ENCODE measurements around the gene MTOR. TPM values are rescaled to one million over a fixed set of nuclear protein-coding genes. Genes with fewer than 3 reads are reported as not detected.

The MTOR gene
- total RNA-seq, 1 donor from 2014 or later = 54.4 TPM

- H3K9me3 Mint-ChIP-seq = peaks cover under 1% of the 10 kb centered on the region
- intact Hi-C loops (cut with micrococcal nuclease) = no loop called here
- H3K36me3 Mint-ChIP-seq (ENCODE audit: low read depth) = peaks cover 63% of the 10 kb centered on the region
- H3K27ac Mint-ChIP-seq = no peak overlapping the region
- no peak for DNase-seq
- H3K27me3 Mint-ChIP-seq = no peaks in the 10 kb centered on the region
- H3K4me3 Mint-ChIP-seq = no peak overlapping the region
- peaks cover 45% of the 10 kb centered on the region for H3K4me1 Mint-ChIP-seq
These were observed 26.7 kb upstream of the MTOR start for GRCh38 chr1:11289064-11289463.

DNA sequence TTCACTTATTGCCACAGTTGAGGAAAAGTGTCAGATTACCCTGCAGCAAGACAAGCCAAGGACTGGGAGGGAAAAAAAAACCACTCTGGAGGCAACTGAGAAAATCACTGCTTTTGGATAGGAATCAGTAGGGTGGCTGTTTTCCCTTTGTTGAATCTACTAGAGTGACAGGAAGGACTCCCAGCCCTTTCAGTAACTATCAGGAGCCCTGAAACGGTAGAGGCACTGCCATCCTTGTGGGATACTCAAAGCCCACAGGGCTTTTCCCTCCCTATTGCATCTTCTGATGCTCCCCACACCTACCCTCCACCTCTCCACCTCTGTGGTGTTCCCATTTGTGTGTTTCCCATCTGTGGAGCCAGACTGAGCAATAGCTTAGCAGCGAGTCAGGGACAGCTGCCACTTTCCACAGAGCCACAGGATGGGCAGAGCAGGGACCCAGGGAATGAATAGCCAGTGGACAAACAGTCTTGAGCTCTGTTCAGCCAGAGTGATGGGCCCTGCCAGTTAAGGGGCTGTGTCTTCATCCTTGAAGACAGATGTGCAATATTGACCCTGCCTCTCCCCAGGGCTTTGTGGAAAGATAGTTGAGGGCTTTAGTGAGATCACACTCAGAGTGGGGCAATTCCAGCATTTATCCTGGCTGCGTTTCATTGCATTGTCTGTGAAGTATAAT is 24.5 kb upstream of the MTOR start:
- intact Hi-C loops (cut with micrococcal nuclease) = no loop called here
- peaks cover 52% of the 10 kb centered on the region for H3K4me1 Mint-ChIP-seq
- no peak overlapping the region for H3K27ac Mint-ChIP-seq
- no peaks in the 10 kb centered on the region for H3K27me3 Mint-ChIP-seq
- H3K4me3 Mint-ChIP-seq = no peak overlapping the region
- peaks cover 63% of the 10 kb centered on the region for H3K36me3 Mint-ChIP-seq (ENCODE audit: low read depth)
- H3K9me3 Mint-ChIP-seq = peaks cover 4% of the 10 kb centered on the region
- DNase-seq = no peak

- no peak overlapping the region for H3K4me3 Mint-ChIP-seq
- H3K27ac Mint-ChIP-seq = peak overlapping the region; percentile 59
- H3K27me3 Mint-ChIP-seq = no peaks in the 10 kb centered on the region
- DNase-seq = no peak
- intact Hi-C loops (cut with micrococcal nuclease) = no loop called here
- peaks cover 66% of the 10 kb centered on the region for H3K36me3 Mint-ChIP-seq (ENCODE audit: low read depth)
- H3K9me3 Mint-ChIP-seq = peaks cover 4% of the 10 kb centered on the region
- peaks cover 56% of the 10 kb centered on the region for H3K4me1 Mint-ChIP-seq
These were observed 23.8 kb upstream of the MTOR start for GRCh38 chr1:11285883-11286734.

DNA sequence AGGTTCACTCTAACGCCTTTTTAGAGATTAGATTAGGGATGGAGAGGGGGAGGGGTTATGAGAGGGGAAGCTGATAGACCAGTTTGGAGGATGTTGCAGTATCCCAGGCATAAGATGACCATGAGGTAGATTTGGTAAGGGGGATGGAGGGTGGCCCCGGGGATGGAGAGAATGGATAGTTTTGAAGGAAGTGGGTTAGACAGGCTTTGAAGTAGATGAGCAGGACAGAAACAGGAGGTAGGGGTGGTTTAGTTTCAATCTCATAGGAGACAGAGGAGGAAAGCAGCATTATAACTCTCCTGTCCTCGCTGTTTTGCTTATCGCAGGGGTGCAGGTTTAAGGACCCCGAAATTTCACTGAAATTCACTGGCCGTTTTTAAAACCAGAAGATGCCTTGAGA is 22.4 kb upstream of the MTOR start:
- Mint-ChIP-seq H3K36me3 (ENCODE audit: low read depth) (peaks cover 70% of the 10 kb centered on the region), H3K4me3 (peak overlapping the region; percentile 61), H3K4me1 (peaks cover 61% of the 10 kb centered on the region), H3K27ac (peak overlapping the region; percentile 60), H3K9me3 (peaks cover 4% of the 10 kb centered on the region), H3K27me3 (no peaks in the 10 kb centered on the region)
- DNase-seq = no peak
- intact Hi-C loops (cut with micrococcal nuclease) = no loop called here

DNA sequence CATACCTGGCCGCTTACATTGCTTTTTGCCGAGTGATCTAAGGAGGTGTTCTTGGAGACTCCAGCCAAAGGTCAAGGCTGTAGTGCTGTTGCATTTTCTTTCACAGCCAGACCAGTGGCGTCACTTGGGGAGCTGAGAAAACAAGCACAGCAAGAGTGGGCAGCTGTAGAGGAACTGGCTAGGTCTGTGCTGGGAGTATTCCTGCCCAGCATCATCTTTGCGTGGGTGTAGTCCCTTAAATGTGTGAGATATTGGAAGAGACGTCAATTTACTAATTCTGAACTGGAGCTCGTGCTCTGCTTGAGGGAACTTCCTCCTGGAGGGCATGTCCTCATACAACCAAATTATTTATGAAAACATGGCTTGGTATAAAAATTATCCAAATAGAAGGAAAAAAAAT is 20.8 kb upstream of the MTOR start:
- Mint-ChIP-seq H3K9me3 (peaks cover 4% of the 10 kb centered on the region), H3K36me3 (ENCODE audit: low read depth) (peaks cover 74% of the 10 kb centered on the region), H3K27ac (no peak overlapping the region), H3K4me1 (peaks cover 65% of the 10 kb centered on the region), H3K27me3 (no peaks in the 10 kb centered on the region), H3K4me3 (no peak overlapping the region)
- no peak for DNase-seq
- intact Hi-C loops (cut with micrococcal nuclease) = no loop called here

- intact Hi-C loops (cut with micrococcal nuclease) = no loop called here
- Mint-ChIP-seq H3K4me3 (peak overlapping the region; percentile 53), H3K36me3 (ENCODE audit: low read depth) (peaks cover 76% of the 10 kb centered on the region), H3K9me3 (peaks cover 4% of the 10 kb centered on the region), H3K4me1 (peaks cover 70% of the 10 kb centered on the region), H3K27ac (peak overlapping the region; percentile 66), H3K27me3 (no peaks in the 10 kb centered on the region)
- DNase-seq = no peak
These were observed 19.4 kb upstream of the MTOR start for GRCh38 chr1:11281518-11282331.

GRCh38 chr1:11280719-11281376 is 18.5 kb upstream of the MTOR start:
- H3K36me3 Mint-ChIP-seq (ENCODE audit: low read depth) = peaks cover 74% of the 10 kb centered on the region
- intact Hi-C loops (cut with micrococcal nuclease) = no loop called here
- H3K27me3 Mint-ChIP-seq = no peaks in the 10 kb centered on the region
- H3K4me3 Mint-ChIP-seq = peak overlapping the region; percentile 53
- H3K27ac Mint-ChIP-seq = peak overlapping the region; percentile 66
- DNase-seq = peak; percentile 73
- peaks cover 70% of the 10 kb centered on the region for H3K4me1 Mint-ChIP-seq
- peaks cover 4% of the 10 kb centered on the region for H3K9me3 Mint-ChIP-seq

- Mint-ChIP-seq H3K4me1 (peaks cover 68% of the 10 kb centered on the region), H3K9me3 (peaks cover 4% of the 10 kb centered on the region), H3K4me3 (peak overlapping the region; percentile 20), H3K36me3 (ENCODE audit: low read depth) (peaks cover 73% of the 10 kb centered on the region), H3K27ac (peak overlapping the region; percentile 66), H3K27me3 (no peaks in the 10 kb centered on the region)
- intact Hi-C loops (cut with micrococcal nuclease) = loop anchor here (10.0 kb wide), 2 partner anchors 455 to 625 kb away; partner anchors contain the start of gene AGTRAP
- DNase-seq = no peak
These were observed 17.3 kb upstream of the MTOR start for GRCh38 chr1:11279630-11280029.

GRCh38 chr1:11279152-11279551 is 16.8 kb upstream of the MTOR start:
- no peak for DNase-seq
- intact Hi-C loops (cut with micrococcal nuclease) = loop anchor here (10.0 kb wide), 2 partner anchors 456 to 626 kb away; partner anchors contain the start of gene AGTRAP
- Mint-ChIP-seq H3K36me3 (ENCODE audit: low read depth) (peaks cover 72% of the 10 kb centered on the region), H3K4me1 (peaks cover 65% of the 10 kb centered on the region), H3K9me3 (peaks cover 4% of the 10 kb centered on the region), H3K27me3 (no peaks in the 10 kb centered on the region), H3K27ac (no peak overlapping the region), H3K4me3 (no peak overlapping the region)

- peaks cover 2% of the 10 kb centered on the region for H3K27me3 Mint-ChIP-seq
- H3K4me3 Mint-ChIP-seq = peak overlapping the region; percentile 91
- intact Hi-C loops (cut with micrococcal nuclease) = loop anchor here (1.0 to 10.0 kb wide), 4 partner anchors 11 to 631 kb away; partner anchors contain the start of genes AGTRAP, MAD2L2 and MTOR
- peaks cover 34% of the 10 kb centered on the region for H3K36me3 Mint-ChIP-seq (ENCODE audit: low read depth)
- no peaks in the 10 kb centered on the region for H3K9me3 Mint-ChIP-seq
- peak overlapping the region; percentile 89 for H3K27ac Mint-ChIP-seq
- no peak for DNase-seq
- H3K4me1 Mint-ChIP-seq = peaks cover 26% of the 10 kb centered on the region
These were observed 11.4 kb upstream of the MTOR start for GRCh38 chr1:11273595-11274234.

GRCh38 chr1:11272832-11273594 is 10.7 kb upstream of the MTOR start, which contains the start of gene UBIAD1:
UBIAD1 (plus strand) TSS chr1:11273198; CDS start chr1:11273532, 334 bp downstream.
- H3K4me3 Mint-ChIP-seq = peak within 1 kb of the TSS; percentile 91
- peak within 1 kb of the TSS; percentile 89 for H3K27ac Mint-ChIP-seq
- H3K36me3 Mint-ChIP-seq (ENCODE audit: low read depth) = peaks cover 29% of the 10 kb centered on the region
- peaks cover 24% of the 10 kb centered on the region for H3K4me1 Mint-ChIP-seq
- H3K9me3 Mint-ChIP-seq = no peaks in the 10 kb centered on the region
- peak; percentile 93 for DNase-seq
- intact Hi-C loops (cut with micrococcal nuclease) = loop anchor here (1.0 to 10.0 kb wide), 4 partner anchors 11 to 632 kb away; partner anchors contain the start of genes AGTRAP, MAD2L2 and MTOR
- peaks cover 2% of the 10 kb centered on the region for H3K27me3 Mint-ChIP-seq

- DNase-seq = no peak
- H3K36me3 Mint-ChIP-seq (ENCODE audit: low read depth) = peaks cover 25% of the 10 kb centered on the region
- peak overlapping the region; percentile 34 for H3K27ac Mint-ChIP-seq
- peak overlapping the region; percentile 71 for H3K4me3 Mint-ChIP-seq
- peaks cover 2% of the 10 kb centered on the region for H3K27me3 Mint-ChIP-seq
- intact Hi-C loops (cut with micrococcal nuclease) = loop anchor here (5.0 to 10.0 kb wide), 3 partner anchors 410 to 632 kb away; partner anchors contain the start of genes AGTRAP and MAD2L2
- peaks cover 21% of the 10 kb centered on the region for H3K4me1 Mint-ChIP-seq
- no peaks in the 10 kb centered on the region for H3K9me3 Mint-ChIP-seq
These were observed 10.1 kb upstream of the MTOR start for GRCh38 chr1:11272544-11272831.
